ENCODE results near the gene KLK14.

- TF ChIP-seq CTCF (IDR thresholded peaks at IDR 0.05), result no peak
- TF ChIP-seq POLR2A (IDR thresholded peaks at IDR 0.05), result no peak
Measured at GRCh38 chr19:51131780-51132680, 49.3 kb upstream of the KLK14 start.

All from Peyer's patch (tissue), 4 donors.